Panc1 (cell line): ENCODE results near the gene DENND4B. TPM values are rescaled to one million over a fixed set of nuclear protein-coding genes. Genes with fewer than 3 reads are reported as not detected.

Experiments
- ATAC-seq: fragments of 200-7000 bp; cut with Tn5 transposase; 2 replicates; pipeline ENCODE4 v1.9.1; 2020; ENCODE audit warnings: mild to moderate bottlenecking, moderate library complexity
- BruUV-seq: library from RNA; stranded (reverse); fragments of 400-500 nt; replicated peaks from 2 replicates; lab custom pipeline; 2021; lab: Mats Ljungman, UMichigan
- CTCF ChIA-PET: fragments of 300-600 bp; sonication (Branson Sonifier 250); formaldehyde crosslinking; loops from one replicate; lab custom pipeline; 2022; ENCODE audit warnings: antibody characterized with exemption; lab: Charles Lee
- POLR2A ChIA-PET: fragments of 300-600 bp; sonication (Branson Sonifier 250); formaldehyde crosslinking; loops from one replicate; lab custom pipeline; 2022; ENCODE audit warnings: antibody characterized with exemption; lab: Charles Lee
- DNase-seq: peaks from one replicate; pipeline ENCODE4 v3.0.0-alpha.2; 2010; ENCODE audit warnings: low read depth, low spot score
- H3K27ac ChIP-seq: 2 replicates; pipeline ENCODE4 v1.5.1; 2011; ENCODE audit warnings: mild to moderate bottlenecking, low read length, inconsistent platforms
- H3K27me3 ChIP-seq: fragments of 200-500 bp; sonication (Bioruptor generic); 2 replicates; pipeline ENCODE4 v1.6.0; 2014; ENCODE audit warnings: low read length, inconsistent platforms; ENCODE audit not compliant: control insufficient read depth, insufficient read depth
- H3K36me3 ChIP-seq: fragments of 200-500 bp; sonication (Bioruptor generic); 2 replicates; pipeline ENCODE4 v1.5.1; 2014; ENCODE audit warnings: inconsistent platforms, mild to moderate bottlenecking, low read length, moderate library complexity; ENCODE audit not compliant: control insufficient read depth, insufficient read depth
- H3K4me1 ChIP-seq: 2 replicates; pipeline ENCODE4 v1.5.1; 2011; ENCODE audit warnings: inconsistent platforms, mild to moderate bottlenecking, low read length, moderate library complexity; ENCODE audit not compliant: control insufficient read depth, insufficient read depth
- H3K4me3 ChIP-seq, 2 experiments: 2 replicates each; pipeline ENCODE4 v1.5.1; 2011 to 2012; ENCODE audit warnings: low read depth in 2 of 2, low read length in 2 of 2, mild to moderate bottlenecking in 2 of 2, inconsistent platforms in 1 of 2, moderate library complexity in 1 of 2
- H3K9me3 ChIP-seq: fragments of 200-500 bp; sonication (Bioruptor generic); 2 replicates; pipeline ENCODE4 v1.5.1; 2014; ENCODE audit warnings: low read depth, mild to moderate bottlenecking, inconsistent platforms, low read length, moderate library complexity; ENCODE audit not compliant: control insufficient read depth, insufficient read depth
- POLR2AphosphoS5 ChIP-seq: IDR thresholded peaks from 2 replicates; pipeline ENCODE4 v1.6.1; 2012; ENCODE audit warnings: mild to moderate bottlenecking, low read depth, low read length, moderate library complexity
- SIN3A ChIP-seq: IDR thresholded peaks from 2 replicates; pipeline ENCODE4 v1.6.1; 2012; ENCODE audit warnings: low read depth, mild to moderate bottlenecking, low read length, moderate library complexity, borderline replicate concordance; ENCODE audit not compliant: insufficient read depth
- TCF7L2 ChIP-seq: IDR thresholded peaks from 2 replicates; pipeline ENCODE4 v1.6.1; 2011; ENCODE audit warnings: mild to moderate bottlenecking, low read depth, low read length, inconsistent platforms
- in situ Hi-C: cut with HindIII; loops from 2 replicates; pipeline ENCODE4 v1.10.0; 2016; ENCODE audit warnings: low sequenced_read_pairs, low pct_unique_long_range_greater_than_20kb
- intact Hi-C: fragments of 100-400 bp; cut with micrococcal nuclease; formaldehyde crosslinking; loops from one replicate; pipeline ENCODE4 v1.10.0; 2022; ENCODE audit not compliant: unreplicated experiment
- total RNA-seq: library from RNA; stranded (reverse); gene quantifications from one replicate; pipeline ENCODE4 v1.2.1, GENCODE V29; 2021; ENCODE audit not compliant: unreplicated experiment
- TF ChIP-seq, protein P1 (sequence below): fragments of 450-650 bp; IDR thresholded peaks from 2 replicates; pipeline ENCODE4 v1.5.1; 2017; ENCODE audit warnings: mild to moderate bottlenecking
- TF ChIP-seq, protein P2 (sequence below), 2 experiments: IDR thresholded peaks; 2 replicates each; pipeline ENCODE4 v1.6.1; 2011 to 2012; ENCODE audit warnings: low read depth in 2 of 2, control low read depth in 1 of 2, low read length in 1 of 2, mild to moderate bottlenecking in 1 of 2, moderate library complexity in 1 of 2; ENCODE audit not compliant: insufficient read depth in 1 of 2

Gene DENND4B
- total RNA-seq, 1 experiment from 2014 or later = 56.2 TPM

DNA sequence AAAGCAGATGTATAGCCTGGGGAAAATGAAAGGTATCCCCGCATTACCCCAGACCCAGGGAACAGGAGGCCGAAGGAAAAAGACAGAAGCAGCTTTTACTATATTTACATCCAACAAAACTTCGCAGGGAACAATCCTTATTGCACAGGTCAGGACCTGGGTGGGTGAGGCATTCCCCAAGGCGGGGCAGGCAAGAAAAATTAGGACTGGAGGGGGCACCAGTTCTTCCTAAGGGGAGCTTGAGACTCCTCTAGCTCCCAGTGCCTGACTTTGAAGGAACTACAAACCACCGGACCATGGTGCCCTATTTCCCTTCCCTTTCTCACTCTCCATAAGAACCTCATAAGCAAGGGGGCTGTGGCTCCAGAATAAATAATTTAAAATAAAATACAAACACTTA is 17.1 kb downstream of the DENND4B start:
- Histone ChIP-seq H3K9me3 (no peaks in the 10 kb centered on the region), H3K27ac (no peak overlapping the region), H3K4me1 (no peaks in the 10 kb centered on the region), H3K27me3 (no peaks in the 10 kb centered on the region), H3K4me3 (no peak overlapping the region), H3K36me3 (no peaks in the 10 kb centered on the region)
- no TSS peak for BruUV-seq
- CTCF ChIA-PET = no interaction called here
- intact Hi-C loops = no loop called here
- in situ Hi-C loops = no loop called here
- no peak for ATAC-seq
- no peak for DNase-seq
- TF ChIP-seq POLR2AphosphoS5 (no peak), TCF7L2 (no peak), SIN3A (no peak)
- TF ChIP-seq, protein P1, sequence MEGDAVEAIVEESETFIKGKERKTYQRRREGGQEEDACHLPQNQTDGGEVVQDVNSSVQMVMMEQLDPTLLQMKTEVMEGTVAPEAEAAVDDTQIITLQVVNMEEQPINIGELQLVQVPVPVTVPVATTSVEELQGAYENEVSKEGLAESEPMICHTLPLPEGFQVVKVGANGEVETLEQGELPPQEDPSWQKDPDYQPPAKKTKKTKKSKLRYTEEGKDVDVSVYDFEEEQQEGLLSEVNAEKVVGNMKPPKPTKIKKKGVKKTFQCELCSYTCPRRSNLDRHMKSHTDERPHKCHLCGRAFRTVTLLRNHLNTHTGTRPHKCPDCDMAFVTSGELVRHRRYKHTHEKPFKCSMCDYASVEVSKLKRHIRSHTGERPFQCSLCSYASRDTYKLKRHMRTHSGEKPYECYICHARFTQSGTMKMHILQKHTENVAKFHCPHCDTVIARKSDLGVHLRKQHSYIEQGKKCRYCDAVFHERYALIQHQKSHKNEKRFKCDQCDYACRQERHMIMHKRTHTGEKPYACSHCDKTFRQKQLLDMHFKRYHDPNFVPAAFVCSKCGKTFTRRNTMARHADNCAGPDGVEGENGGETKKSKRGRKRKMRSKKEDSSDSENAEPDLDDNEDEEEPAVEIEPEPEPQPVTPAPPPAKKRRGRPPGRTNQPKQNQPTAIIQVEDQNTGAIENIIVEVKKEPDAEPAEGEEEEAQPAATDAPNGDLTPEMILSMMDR = no peak
- TF ChIP-seq, protein P2, sequence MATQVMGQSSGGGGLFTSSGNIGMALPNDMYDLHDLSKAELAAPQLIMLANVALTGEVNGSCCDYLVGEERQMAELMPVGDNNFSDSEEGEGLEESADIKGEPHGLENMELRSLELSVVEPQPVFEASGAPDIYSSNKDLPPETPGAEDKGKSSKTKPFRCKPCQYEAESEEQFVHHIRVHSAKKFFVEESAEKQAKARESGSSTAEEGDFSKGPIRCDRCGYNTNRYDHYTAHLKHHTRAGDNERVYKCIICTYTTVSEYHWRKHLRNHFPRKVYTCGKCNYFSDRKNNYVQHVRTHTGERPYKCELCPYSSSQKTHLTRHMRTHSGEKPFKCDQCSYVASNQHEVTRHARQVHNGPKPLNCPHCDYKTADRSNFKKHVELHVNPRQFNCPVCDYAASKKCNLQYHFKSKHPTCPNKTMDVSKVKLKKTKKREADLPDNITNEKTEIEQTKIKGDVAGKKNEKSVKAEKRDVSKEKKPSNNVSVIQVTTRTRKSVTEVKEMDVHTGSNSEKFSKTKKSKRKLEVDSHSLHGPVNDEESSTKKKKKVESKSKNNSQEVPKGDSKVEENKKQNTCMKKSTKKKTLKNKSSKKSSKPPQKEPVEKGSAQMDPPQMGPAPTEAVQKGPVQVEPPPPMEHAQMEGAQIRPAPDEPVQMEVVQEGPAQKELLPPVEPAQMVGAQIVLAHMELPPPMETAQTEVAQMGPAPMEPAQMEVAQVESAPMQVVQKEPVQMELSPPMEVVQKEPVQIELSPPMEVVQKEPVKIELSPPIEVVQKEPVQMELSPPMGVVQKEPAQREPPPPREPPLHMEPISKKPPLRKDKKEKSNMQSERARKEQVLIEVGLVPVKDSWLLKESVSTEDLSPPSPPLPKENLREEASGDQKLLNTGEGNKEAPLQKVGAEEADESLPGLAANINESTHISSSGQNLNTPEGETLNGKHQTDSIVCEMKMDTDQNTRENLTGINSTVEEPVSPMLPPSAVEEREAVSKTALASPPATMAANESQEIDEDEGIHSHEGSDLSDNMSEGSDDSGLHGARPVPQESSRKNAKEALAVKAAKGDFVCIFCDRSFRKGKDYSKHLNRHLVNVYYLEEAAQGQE (IDR thresholded peaks at IDR 0.05; ENCODE audit: insufficient read depth in 1 of 2, low read depth in 2 of 2, low read length in 1 of 2) = no peak
- POLR2A ChIA-PET = interaction anchor here (0.6 to 1.0 kb wide), 3 partner anchors 14 to 52 kb away, joined by 6 to 7 read pairs (median 6); no protein-coding TSS in a partner anchor

DNA sequence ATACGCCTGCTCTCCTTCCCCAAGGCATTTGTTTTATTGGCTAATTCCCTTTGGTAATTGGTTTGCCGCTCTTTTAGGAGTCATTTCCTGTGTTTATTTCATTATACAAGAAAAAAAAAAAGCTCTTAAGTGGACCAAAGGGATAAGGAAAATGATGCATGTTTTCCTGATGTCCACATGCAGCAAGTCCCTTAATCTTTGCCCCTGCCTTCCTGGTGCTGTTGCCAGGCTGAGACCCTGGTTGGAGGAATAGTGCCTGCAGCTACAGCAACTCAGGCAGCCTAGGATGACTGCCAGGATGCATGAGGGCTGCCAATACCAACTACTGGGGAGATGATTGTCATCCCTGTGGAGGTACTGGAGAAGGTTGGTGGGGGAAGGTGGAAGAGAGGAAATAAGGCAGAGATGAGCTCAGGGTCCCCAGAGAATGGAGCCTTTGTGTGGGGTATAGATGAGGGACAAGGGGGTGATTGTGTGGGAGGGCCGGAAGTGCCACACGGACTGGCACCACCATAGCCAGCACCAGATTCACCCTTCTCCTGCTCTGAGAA is 17.7 kb downstream of the DENND4B start:
- ChIA-PET CTCF (no interaction called here), POLR2A (interaction anchor here (1.0 kb wide), 1 partner anchor 31 kb away, joined by 6 read pairs; no protein-coding TSS in a partner anchor)
- H3K4me3 ChIP-seq = no peak overlapping the region
- no peak overlapping the region for H3K27ac ChIP-seq
- DNase-seq (no peak), ATAC-seq (no peak)
- BruUV-seq = no TSS peak
- intact Hi-C loops (no loop called here), in situ Hi-C loops (no loop called here)
- TF ChIP-seq POLR2AphosphoS5 = no peak
- no peak for TF ChIP-seq TCF7L2
- TF ChIP-seq, protein P2 (IDR thresholded peaks at IDR 0.05; ENCODE audit: insufficient read depth in 1 of 2, low read depth in 2 of 2, low read length in 1 of 2) = no peak
- TF ChIP-seq, protein P1 = no peak
- TF ChIP-seq SIN3A = no peak
- H3K27me3 ChIP-seq = no peaks in the 10 kb centered on the region
- H3K4me1 ChIP-seq = no peaks in the 10 kb centered on the region
- no peaks in the 10 kb centered on the region for H3K9me3 ChIP-seq
- no peaks in the 10 kb centered on the region for H3K36me3 ChIP-seq
